SK-N-SH (cell line): Measurements from ENCODE around the gene PNPLA5.

Experiments
- TF ChIP-seq, protein P1 (sequence below): fragments of 150-350 bp; IDR thresholded peaks from 2 replicates; pipeline ENCODE4 v1.6.1; 2017; ENCODE audit warnings: antibody characterized with exemption, low read length, low read depth, borderline replicate concordance
- TF ChIP-seq, protein P2 (sequence below): fragments of 200-600 bp; sonication (generic); IDR thresholded peaks from 2 replicates; pipeline ENCODE4 v1.6.1; 2017; ENCODE audit warnings: antibody characterized with exemption, mild to moderate bottlenecking, moderate library complexity

DNA sequence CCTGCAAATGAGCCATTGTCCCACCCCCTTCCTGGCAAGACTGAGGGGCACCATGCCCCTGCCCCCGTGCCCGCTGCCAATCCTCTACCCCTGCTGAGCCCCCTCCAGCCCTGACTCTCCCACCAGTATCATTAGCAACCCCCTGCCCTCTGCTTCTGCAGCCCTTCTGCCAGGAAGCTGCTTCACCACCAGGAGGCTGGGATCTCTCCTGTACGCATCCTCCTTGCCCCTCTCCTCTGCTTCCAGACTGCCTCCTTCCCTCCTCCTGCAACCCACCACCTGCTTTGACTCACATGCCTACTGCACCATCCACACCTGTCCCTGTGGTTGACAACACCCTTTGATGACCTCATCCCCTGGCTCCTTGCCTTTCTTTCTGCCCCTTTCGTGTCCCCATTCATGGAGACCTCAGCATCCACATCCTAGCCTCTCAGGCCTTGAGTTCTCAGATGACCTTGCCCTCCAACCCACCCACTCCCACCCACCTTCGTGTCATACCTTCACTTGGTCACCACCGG lies 18.4 kb upstream of the PNPLA5 start:
- TF ChIP-seq, protein P1, sequence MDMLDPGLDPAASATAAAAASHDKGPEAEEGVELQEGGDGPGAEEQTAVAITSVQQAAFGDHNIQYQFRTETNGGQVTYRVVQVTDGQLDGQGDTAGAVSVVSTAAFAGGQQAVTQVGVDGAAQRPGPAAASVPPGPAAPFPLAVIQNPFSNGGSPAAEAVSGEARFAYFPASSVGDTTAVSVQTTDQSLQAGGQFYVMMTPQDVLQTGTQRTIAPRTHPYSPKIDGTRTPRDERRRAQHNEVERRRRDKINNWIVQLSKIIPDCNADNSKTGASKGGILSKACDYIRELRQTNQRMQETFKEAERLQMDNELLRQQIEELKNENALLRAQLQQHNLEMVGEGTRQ = no peak
- TF ChIP-seq, protein P2, sequence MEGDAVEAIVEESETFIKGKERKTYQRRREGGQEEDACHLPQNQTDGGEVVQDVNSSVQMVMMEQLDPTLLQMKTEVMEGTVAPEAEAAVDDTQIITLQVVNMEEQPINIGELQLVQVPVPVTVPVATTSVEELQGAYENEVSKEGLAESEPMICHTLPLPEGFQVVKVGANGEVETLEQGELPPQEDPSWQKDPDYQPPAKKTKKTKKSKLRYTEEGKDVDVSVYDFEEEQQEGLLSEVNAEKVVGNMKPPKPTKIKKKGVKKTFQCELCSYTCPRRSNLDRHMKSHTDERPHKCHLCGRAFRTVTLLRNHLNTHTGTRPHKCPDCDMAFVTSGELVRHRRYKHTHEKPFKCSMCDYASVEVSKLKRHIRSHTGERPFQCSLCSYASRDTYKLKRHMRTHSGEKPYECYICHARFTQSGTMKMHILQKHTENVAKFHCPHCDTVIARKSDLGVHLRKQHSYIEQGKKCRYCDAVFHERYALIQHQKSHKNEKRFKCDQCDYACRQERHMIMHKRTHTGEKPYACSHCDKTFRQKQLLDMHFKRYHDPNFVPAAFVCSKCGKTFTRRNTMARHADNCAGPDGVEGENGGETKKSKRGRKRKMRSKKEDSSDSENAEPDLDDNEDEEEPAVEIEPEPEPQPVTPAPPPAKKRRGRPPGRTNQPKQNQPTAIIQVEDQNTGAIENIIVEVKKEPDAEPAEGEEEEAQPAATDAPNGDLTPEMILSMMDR = no peak
